ENCODE data around the gene POLR2J2. TPM values are rescaled to one million over a fixed set of nuclear protein-coding genes. Genes with fewer than 3 reads are reported as not detected.
"Not testable (repeated sequence)": the region's sequence is repeated elsewhere in the genome, so short reads cannot be mapped to it uniquely, and the experiment has no call there.

The POLR2J2 gene
- 1 to 10 TPM; 8.4 to 8.8 TPM for total RNA-seq

GRCh38 chr7:102671166-102671955 lies at the start of gene POLR2J2:
Gene POLR2J2 (minus strand): TSS chr7:102671663. CDS start chr7:102671601, 62 bp downstream.
- CTCF ChIA-PET; H3K9me3 Mint-ChIP-seq; H3K4me3 Mint-ChIP-seq; POLR2A ChIA-PET; H3K27me3 Mint-ChIP-seq; H3K36me3 Mint-ChIP-seq (ENCODE audit: low read depth); H3K27ac Mint-ChIP-seq; H3K4me1 Mint-ChIP-seq; DNase-seq: not testable (repeated sequence)

- H3K27ac Mint-ChIP-seq; POLR2A ChIA-PET; H3K4me3 Mint-ChIP-seq; H3K36me3 Mint-ChIP-seq (ENCODE audit: low read depth); DNase-seq; H3K9me3 Mint-ChIP-seq; CTCF ChIA-PET; H3K27me3 Mint-ChIP-seq: not testable (repeated sequence)
- H3K4me1 Mint-ChIP-seq = peaks cover 12% of the 10 kb centered on the region
Measured at GRCh38 chr7:102718491-102718890, 47.0 kb upstream of the POLR2J2 start.

- H3K27ac Mint-ChIP-seq; H3K27me3 Mint-ChIP-seq; H3K4me3 Mint-ChIP-seq; DNase-seq; H3K36me3 Mint-ChIP-seq (ENCODE audit: low read depth); POLR2A ChIA-PET; CTCF ChIA-PET; H3K9me3 Mint-ChIP-seq: not testable (repeated sequence)
- peaks cover 27% of the 10 kb centered on the region for H3K4me1 Mint-ChIP-seq
Measured at GRCh38 chr7:102715718-102716117, 44.3 kb upstream of the POLR2J2 start.

- peak; percentile 28 for DNase-seq
- POLR2A ChIA-PET; H3K27me3 Mint-ChIP-seq; H3K4me3 Mint-ChIP-seq; H3K36me3 Mint-ChIP-seq (ENCODE audit: low read depth); H3K9me3 Mint-ChIP-seq; CTCF ChIA-PET: not testable (repeated sequence)
- Mint-ChIP-seq H3K4me1 (peaks cover 27% of the 10 kb centered on the region), H3K27ac (peak overlapping the region; percentile 31)
Measured at GRCh38 chr7:102714774-102715522, 43.5 kb upstream of the POLR2J2 start.

GRCh38 chr7:102713691-102714080 lies 42.2 kb upstream of the POLR2J2 start:
- POLR2A ChIA-PET = interaction anchor here (1.5 kb wide), 1 partner anchor 35 kb away, joined by 3 read pairs; the partner anchor contains the start of gene FAM185A
- CTCF ChIA-PET; H3K36me3 Mint-ChIP-seq (ENCODE audit: low read depth); DNase-seq; H3K9me3 Mint-ChIP-seq; H3K27me3 Mint-ChIP-seq: not testable (repeated sequence)
- Mint-ChIP-seq H3K27ac (peak overlapping the region; percentile 95), H3K4me3 (peak overlapping the region; percentile 52), H3K4me1 (peaks cover 27% of the 10 kb centered on the region)

GRCh38 chr7:102713011-102713690 lies 41.7 kb upstream of the POLR2J2 start:
- DNase-seq = peak; percentile 57
- peak overlapping the region; percentile 95 for H3K27ac Mint-ChIP-seq
- H3K4me1 Mint-ChIP-seq = peaks cover 27% of the 10 kb centered on the region
- H3K4me3 Mint-ChIP-seq = peak overlapping the region; percentile 52
- H3K9me3 Mint-ChIP-seq; H3K36me3 Mint-ChIP-seq (ENCODE audit: low read depth); H3K27me3 Mint-ChIP-seq; CTCF ChIA-PET: not testable (repeated sequence)
- POLR2A ChIA-PET = interaction anchor here (1.5 kb wide), 1 partner anchor 36 kb away, joined by 3 read pairs; the partner anchor contains the start of gene FAM185A

GRCh38 chr7:102698962-102699750 lies 27.7 kb upstream of the POLR2J2 start:
- POLR2A ChIA-PET, CTCF ChIA-PET, H3K4me1 Mint-ChIP-seq: not testable (repeated sequence)

GRCh38 chr7:102697642-102698512 lies 26.4 kb upstream of the POLR2J2 start:
- POLR2A ChIA-PET; H3K4me3 Mint-ChIP-seq; DNase-seq; H3K27ac Mint-ChIP-seq; CTCF ChIA-PET; H3K4me1 Mint-ChIP-seq; H3K9me3 Mint-ChIP-seq; H3K36me3 Mint-ChIP-seq (ENCODE audit: low read depth): not testable (repeated sequence)
- peaks cover 13% of the 10 kb centered on the region for H3K27me3 Mint-ChIP-seq

More at GRCh38 chr7:102698962-102699750, 27.7 kb upstream of the POLR2J2 start:
- H3K27ac Mint-ChIP-seq; DNase-seq; H3K4me3 Mint-ChIP-seq; H3K36me3 Mint-ChIP-seq (ENCODE audit: low read depth); H3K9me3 Mint-ChIP-seq: not testable (repeated sequence)
- peaks cover 13% of the 10 kb centered on the region for H3K27me3 Mint-ChIP-seq

GRCh38 chr7:102696009-102696408 lies 24.5 kb upstream of the POLR2J2 start:
- DNase-seq; H3K4me3 Mint-ChIP-seq; H3K27me3 Mint-ChIP-seq; H3K36me3 Mint-ChIP-seq (ENCODE audit: low read depth); CTCF ChIA-PET; H3K9me3 Mint-ChIP-seq; POLR2A ChIA-PET; H3K27ac Mint-ChIP-seq; H3K4me1 Mint-ChIP-seq: not testable (repeated sequence)

- POLR2A ChIA-PET; CTCF ChIA-PET; H3K4me1 Mint-ChIP-seq; H3K36me3 Mint-ChIP-seq (ENCODE audit: low read depth); H3K4me3 Mint-ChIP-seq; H3K27ac Mint-ChIP-seq; DNase-seq; H3K27me3 Mint-ChIP-seq; H3K9me3 Mint-ChIP-seq: not testable (repeated sequence)
Measured at GRCh38 chr7:102695033-102695552, 23.6 kb upstream of the POLR2J2 start.

- DNase-seq; H3K4me3 Mint-ChIP-seq; H3K27me3 Mint-ChIP-seq; H3K36me3 Mint-ChIP-seq (ENCODE audit: low read depth); CTCF ChIA-PET; H3K27ac Mint-ChIP-seq; H3K9me3 Mint-ChIP-seq; POLR2A ChIA-PET; H3K4me1 Mint-ChIP-seq: not testable (repeated sequence)
Measured at GRCh38 chr7:102694008-102694407, 22.5 kb upstream of the POLR2J2 start.

- DNase-seq; H3K4me1 Mint-ChIP-seq; H3K9me3 Mint-ChIP-seq; POLR2A ChIA-PET; H3K4me3 Mint-ChIP-seq; H3K36me3 Mint-ChIP-seq (ENCODE audit: low read depth); H3K27ac Mint-ChIP-seq; H3K27me3 Mint-ChIP-seq: not testable (repeated sequence)
- CTCF ChIA-PET = interaction anchor here (1.0 kb wide), 1 partner anchor 371 kb away, joined by 6 read pairs; no protein-coding TSS in a partner anchor
Measured at GRCh38 chr7:102690602-102691001, 19.1 kb upstream of the POLR2J2 start.

Measured in activated CD4-positive, alpha-beta memory T cell treated with anti-CD3 and anti-CD28 coated beads, Interleukin-2, amount 10 ng/mL, durations not matched to agents 7 days and 5 days (primary cell).